ENCODE results near the gene CYB5B. TPM values are rescaled to one million over a fixed set of nuclear protein-coding genes. Genes with fewer than 3 reads are reported as not detected.

Gene CYB5B
- total RNA-seq, 1 donor from 2014 or later = 46.3 TPM

- Histone ChIP-seq H3K4me3 (ENCODE audit: low read depth, low read length) (no peak overlapping the region), H3K36me3 (ENCODE audit: control insufficient read depth, insufficient read depth, low read length) (no peaks in the 10 kb centered on the region), H3K27me3 (ENCODE audit: control insufficient read depth, insufficient read depth, low read length) (no peaks in the 10 kb centered on the region)
- no peak for TF ChIP-seq CTCF (IDR thresholded peaks at IDR 0.05; ENCODE audit: insufficient read depth, low read length, poor library complexity, severe bottlenecking)
- DNase-seq (ENCODE audit: low read depth) = no peak
Observed at GRCh38 chr16:69405326-69405725, 19.1 kb upstream of the CYB5B start.

- no peak for DNase-seq (ENCODE audit: low read depth)
- no peak for TF ChIP-seq CTCF (IDR thresholded peaks at IDR 0.05; ENCODE audit: insufficient read depth, low read length, poor library complexity, severe bottlenecking)
Observed at GRCh38 chr16:69405757-69406156, 18.7 kb upstream of the CYB5B start.

DNA sequence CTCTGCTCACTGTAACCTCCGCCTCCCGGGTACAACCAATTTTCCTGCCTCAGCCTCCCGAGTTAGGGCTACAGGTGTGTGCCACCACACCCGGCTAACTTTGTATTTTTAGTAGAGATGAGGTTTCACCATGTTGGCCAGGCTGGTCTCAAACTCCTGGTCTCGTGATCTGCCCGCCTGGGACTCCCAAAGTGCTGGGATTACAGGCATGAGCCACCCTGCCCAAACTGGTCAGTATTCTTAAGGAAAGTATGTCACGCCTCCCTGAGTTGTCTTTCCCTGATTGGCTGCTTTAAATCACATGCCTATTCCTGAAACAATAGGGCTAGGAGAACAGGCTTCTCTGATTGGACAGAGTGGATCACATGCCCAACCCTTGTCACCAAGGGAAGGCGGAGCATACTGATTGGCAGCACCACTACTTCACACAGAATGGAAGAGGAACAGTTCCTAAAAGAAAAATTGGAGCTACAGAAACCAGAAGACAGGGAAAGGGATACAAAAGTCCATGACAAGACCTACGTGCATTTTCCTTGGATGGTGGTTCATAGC is 17.6 kb upstream of the CYB5B start:
- Histone ChIP-seq H3K36me3 (ENCODE audit: control insufficient read depth, insufficient read depth, low read length) (no peaks in the 10 kb centered on the region), H3K27me3 (ENCODE audit: control insufficient read depth, insufficient read depth, low read length) (no peaks in the 10 kb centered on the region), H3K4me3 (ENCODE audit: low read depth, low read length) (no peak overlapping the region)
- no peak for TF ChIP-seq CTCF (IDR thresholded peaks at IDR 0.05; ENCODE audit: insufficient read depth, low read length, poor library complexity, severe bottlenecking)
- DNase-seq (ENCODE audit: low read depth) = no peak

More at GRCh38 chr16:69405757-69406156, 18.7 kb upstream of the CYB5B start:
- Histone ChIP-seq H3K36me3 (ENCODE audit: control insufficient read depth, insufficient read depth, low read length) (no peaks in the 10 kb centered on the region), H3K27me3 (ENCODE audit: control insufficient read depth, insufficient read depth, low read length) (no peaks in the 10 kb centered on the region), H3K4me3 (ENCODE audit: low read depth, low read length) (no peak overlapping the region)

DNA sequence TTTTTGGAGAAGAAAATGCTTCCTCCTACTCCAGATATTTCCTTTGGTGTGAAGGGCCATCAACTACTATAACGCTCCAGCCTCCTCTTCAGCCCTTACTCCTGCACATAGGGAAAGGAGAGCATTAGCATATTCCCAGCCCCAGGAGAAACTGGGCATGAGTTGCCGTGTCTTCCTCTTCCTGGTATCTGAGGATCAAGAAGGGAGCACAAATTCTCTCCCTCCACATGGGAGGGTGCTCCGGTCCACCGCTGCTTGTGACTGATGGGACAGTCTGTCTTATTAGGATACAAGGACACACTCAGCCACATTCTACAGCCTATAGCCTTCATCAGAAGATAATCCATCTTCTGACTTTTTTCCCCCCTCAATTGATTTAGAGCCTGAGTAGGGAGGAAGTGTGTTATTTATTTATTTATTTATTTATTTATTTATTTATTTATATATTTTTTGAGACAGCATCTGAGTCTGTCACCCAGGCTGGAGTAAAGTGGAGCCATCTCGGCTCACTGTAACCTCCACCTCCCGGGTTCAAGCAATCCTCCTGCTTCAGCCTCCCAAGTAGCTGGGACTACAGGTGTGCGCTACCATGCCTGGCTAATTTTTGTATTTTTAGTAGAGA is 16.6 kb upstream of the CYB5B start:
- no peaks in the 10 kb centered on the region for H3K36me3 ChIP-seq (ENCODE audit: control insufficient read depth, insufficient read depth, low read length)
- TF ChIP-seq CTCF (IDR thresholded peaks at IDR 0.05; ENCODE audit: insufficient read depth, low read length, poor library complexity, severe bottlenecking) = no peak

DNA sequence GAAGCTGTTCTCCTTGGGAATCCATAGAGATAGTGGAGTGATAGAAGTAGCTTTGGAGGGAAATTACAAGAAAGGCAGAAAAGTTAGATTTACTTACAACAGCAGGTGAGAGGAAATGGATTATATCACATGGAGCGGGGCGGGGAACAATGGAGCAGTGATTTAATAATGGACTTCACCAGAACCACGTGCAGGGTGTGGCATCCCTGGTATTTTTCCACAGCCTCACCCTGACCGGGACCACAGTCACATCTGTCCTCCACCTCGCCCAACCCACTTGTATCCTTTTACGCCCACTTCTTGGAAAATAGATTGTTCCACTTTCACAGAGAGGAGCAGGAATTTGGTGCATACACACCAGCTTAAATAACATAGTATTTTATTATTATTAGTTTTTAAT is 15.9 kb upstream of the CYB5B start:
- H3K4me3 ChIP-seq (ENCODE audit: low read depth, low read length) = no peak overlapping the region
- H3K27me3 ChIP-seq (ENCODE audit: control insufficient read depth, insufficient read depth, low read length) = no peaks in the 10 kb centered on the region
- DNase-seq (ENCODE audit: low read depth) = no peak
- no peak for TF ChIP-seq CTCF (IDR thresholded peaks at IDR 0.05; ENCODE audit: insufficient read depth, low read length, poor library complexity, severe bottlenecking)
- no peaks in the 10 kb centered on the region for H3K36me3 ChIP-seq (ENCODE audit: control insufficient read depth, insufficient read depth, low read length)

More for the DNA sequence above, 16.6 kb upstream of the CYB5B start:
- Histone ChIP-seq H3K27me3 (ENCODE audit: control insufficient read depth, insufficient read depth, low read length) (no peaks in the 10 kb centered on the region), H3K4me3 (ENCODE audit: low read depth, low read length) (no peak overlapping the region)
- DNase-seq (ENCODE audit: low read depth) = no peak

All from kidney epithelial cell (primary cell).